GM18868 (cell line): Measurements from ENCODE around the gene C1GALT1.

Experiments
- ATAC-seq: cut with Tn5 transposase; IDR thresholded peaks from one replicate; pipeline ENCODE4 v1.9.1; 2021; ENCODE audit warnings: mild to moderate bottlenecking, moderate library complexity; ENCODE audit not compliant: unreplicated experiment

The C1GALT1 gene

DNA sequence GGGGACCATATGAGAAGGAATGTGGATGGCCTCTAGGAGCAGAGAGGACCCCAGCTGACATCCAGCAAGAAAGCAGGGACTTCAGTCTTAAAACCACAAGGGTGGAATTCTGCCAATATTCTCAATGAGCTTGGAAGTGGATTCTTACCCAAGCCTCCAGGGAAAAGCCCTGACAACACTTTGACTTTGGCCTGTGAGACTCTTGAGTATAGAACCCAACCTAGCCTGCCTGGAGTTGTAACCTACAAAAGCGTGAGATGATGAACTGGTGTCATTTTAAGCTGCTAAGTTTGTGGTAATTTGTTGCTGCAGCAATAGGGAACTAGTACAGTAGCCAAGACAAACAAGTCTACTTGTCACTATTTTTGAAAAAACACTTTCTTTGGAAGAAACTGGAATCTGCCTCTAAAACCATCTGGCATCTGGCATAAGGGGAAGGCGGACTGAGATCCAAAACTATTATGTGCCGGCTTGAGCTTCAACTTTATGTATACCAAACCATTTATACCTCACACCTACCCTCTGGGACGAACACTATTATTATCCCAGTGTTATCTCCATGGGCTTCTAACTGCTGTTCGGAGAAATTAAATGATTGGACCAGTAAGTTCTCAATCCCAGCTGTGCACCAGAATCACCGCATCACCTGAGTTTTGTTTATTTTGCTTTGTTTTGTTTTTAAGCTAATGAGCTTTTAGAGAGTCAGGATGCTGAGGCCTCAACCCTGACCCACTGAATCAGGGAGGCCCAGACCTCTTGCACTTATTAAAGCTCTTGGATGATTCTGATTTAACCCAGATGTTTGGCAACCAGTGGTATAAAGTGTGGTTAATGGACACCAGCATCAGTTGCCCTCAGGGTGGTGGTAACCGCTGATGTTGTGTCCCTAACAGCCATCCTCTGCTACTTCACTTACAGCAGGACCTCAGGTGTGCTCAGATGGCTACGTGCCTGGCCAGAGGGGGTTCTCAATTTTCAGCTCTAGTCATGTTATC, 83.0 kb downstream of the C1GALT1 start:
- no peak for ATAC-seq

DNA sequence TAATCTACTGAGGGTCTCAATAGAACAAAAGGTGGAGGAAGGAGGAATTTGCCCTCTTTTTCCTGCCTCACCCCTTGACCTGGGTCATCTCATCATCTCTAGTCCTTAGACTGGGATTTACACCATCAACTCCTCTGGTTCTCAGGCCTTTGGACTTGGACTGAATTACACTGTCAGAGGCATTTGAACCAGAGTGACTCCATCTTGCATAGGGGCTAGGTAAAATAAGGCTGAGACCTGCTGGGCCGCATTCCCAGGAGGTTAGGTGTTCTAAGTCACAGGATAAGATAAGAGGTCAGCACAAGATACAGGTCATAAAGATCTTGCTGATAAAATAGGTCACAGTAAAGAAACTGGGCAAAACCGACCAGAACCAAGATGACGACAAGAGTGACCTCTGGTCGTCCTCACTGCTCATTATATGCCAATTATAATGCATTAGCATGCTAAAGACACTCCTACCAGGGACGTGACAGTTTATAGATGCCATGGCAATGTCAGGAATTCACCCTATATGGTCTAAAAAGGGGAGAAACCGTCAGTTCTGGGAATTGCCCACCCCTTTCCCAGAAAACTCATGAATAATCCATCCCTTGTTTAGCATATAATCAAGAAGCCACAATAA, 84.0 kb downstream of the C1GALT1 start:
- no peak for ATAC-seq

DNA sequence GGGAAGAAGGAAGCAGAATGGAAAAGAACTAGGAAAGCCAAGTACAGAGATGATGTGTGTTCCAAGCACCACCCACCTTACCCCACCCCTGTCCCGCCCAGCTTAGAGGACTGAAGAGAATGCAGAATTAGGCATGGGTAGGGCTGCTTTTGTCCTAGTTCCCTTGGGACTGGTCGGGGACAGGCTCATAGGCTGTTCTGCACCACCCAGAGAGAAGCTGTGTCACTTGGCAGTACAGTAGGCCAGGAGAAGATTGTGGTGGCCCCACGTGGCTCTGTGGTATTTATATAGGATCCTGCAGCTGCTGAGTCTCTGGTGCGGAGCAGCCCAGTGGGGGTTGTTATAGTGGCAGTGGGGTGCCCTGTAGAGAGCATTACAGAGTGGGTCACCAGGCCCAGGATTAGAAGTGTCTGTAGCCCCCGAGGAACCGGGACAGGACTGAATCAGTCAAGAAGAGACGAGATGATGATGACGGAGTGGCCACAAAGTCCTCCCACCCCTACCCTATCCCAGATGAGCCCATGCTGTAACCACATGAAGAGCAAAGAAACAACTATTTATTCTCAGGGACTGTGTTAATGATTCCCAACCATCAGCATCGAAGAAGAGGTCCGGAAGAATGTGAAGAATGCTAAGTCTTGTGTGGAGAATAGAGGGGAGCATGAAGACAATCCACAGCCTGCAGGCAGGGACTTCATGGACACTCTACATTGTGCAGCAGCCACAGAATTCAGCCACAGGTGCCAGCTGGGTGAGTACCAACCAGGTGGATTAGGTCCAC, 88.9 kb downstream of the C1GALT1 start:
- ATAC-seq: no peak

DNA sequence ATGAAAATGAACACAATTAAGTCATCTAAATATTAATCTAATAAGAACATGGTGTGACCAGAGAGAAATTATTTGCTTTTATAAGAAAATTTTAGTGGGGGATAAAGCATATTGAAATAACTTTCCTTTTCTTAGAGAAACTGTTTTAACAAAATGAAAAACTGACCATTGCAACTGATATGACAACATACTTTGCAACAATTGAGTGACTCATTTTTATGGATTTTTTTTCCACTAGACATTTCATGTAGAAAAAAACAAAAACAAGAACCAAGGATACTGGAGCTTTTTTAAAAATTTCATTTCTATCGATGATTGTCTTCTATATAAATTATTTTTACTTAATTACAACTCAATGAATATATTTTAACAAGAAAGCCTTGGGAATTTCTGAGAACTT, 90.0 kb downstream of the C1GALT1 start:
- ATAC-seq: no peak

DNA sequence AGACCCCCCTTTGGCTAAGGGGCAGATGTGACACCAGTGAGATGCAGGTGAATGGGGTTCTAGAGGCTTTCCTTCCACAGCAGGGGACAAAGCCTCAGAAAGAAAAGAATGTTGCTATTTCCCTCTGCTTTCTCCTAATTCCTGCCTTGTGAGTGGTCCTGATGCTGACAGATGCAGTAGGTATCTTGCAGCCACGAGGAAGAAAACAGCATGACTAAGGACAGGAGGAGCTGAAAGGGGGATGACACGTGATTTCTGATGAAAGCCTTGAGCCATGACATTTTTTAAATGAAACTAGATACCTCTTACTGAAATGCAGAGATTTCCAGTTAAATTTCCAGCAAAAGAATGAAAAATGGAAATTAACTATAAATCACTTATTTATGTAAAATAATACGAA, 92.4 kb downstream of the C1GALT1 start:
- no peak for ATAC-seq

DNA sequence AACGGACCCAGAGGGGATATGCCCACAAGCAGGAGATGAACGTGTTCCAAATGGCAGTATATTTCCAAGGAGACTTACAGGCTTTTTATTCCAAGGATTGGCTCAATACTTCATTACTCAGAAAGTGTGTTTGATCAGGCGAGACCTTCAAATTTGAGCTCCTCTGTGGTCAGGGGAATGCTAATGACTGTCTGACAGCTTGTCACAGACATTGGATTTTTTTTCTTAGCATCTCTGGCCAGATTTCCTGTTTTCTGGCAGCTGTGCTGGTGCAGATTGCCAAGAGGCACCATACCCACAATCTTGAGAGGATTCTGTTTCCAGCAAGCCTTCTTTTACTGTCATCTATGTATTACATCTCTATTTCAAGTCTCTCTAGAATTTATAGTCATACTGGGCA, 93.8 kb downstream of the C1GALT1 start:
- no peak for ATAC-seq

DNA sequence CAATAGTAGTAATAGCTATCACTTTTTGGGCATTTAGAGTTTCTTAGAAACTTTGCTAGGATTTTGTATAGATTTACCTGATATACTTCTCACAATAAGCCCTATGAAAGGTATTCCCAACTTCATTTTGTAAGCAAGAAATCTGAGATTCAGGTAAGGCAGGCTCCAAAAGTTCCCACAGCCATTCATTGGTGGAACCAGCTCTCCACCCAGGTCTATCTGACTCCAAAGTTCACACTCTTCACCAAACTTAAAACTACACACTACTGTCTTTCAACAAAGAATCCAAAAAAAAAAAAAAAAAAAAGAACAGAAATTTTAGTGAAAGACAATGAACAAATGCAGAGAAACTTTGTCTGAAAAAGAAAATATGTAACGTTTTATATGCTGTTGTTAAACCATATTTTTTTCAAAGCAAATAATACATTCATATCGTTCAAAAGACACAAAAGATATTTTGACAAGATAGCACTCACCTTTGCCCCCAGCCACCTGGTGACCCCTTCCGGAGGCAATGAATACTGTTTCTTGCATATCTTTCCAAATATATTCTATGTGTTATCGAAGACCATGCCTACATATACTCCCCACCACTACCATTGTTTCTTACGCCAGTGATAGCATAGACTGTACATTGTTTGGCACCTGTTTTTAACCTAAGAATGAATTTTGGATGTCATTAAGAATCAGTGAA, 108.2 kb downstream of the C1GALT1 start:
- no peak for ATAC-seq

DNA sequence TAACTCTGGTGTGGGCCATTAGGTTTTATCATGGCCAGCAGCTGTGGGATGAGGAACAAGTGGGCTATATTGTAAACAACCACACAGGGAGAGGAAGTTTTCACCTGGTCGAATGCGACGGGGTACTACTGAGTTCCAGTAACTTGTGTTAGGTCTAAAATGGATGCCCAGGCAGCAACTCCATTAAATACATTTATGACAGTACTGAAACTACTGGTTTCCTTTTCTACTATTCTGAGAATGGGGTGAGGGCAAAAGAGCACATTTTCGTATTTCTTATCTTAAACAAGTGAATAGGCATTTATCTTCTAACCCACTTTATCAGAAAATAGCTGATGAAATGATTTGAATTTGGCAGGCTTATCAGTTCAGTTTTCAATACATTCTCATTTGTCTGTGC, 109.7 kb downstream of the C1GALT1 start:
- ATAC-seq: no peak

DNA sequence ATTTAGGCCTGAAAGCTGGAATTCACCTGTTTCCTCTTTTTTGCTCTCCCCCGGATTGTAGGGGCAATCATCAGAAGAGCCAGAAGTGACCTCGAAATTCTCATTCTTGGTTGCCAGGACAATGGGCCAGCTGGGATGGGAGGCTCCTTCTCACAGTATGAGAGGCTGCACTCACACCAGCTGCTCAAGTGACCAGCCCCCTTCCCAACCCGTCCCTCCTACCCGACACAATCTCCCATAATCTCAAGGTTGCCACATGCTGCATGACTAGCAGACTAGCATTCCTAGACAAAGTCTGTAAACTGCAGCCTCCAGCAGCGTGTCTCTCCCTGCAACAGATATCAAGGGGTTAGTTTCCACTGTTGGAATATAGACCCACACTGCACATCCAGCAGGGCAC, 110.3 kb downstream of the C1GALT1 start:
- no peak for ATAC-seq

DNA sequence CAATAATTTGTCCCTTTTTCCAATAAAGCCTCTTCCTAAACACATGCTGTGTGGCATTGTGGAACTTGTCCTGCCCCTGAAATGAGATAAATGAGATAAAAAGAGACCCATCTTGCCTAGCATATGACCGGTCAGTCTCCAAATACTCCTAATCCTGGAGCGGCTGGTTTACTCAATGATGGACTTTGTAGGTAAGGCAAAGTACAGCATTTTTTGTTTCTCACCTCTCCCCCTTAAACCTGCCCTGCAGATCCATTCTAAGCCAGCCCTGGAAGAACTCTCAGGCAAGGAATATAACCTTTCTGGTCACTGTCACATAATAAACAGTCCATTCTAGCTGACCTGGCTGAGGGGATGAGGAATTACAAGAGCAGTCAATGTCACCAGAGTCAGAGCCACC, 110.7 kb downstream of the C1GALT1 start:
- no peak for ATAC-seq

DNA sequence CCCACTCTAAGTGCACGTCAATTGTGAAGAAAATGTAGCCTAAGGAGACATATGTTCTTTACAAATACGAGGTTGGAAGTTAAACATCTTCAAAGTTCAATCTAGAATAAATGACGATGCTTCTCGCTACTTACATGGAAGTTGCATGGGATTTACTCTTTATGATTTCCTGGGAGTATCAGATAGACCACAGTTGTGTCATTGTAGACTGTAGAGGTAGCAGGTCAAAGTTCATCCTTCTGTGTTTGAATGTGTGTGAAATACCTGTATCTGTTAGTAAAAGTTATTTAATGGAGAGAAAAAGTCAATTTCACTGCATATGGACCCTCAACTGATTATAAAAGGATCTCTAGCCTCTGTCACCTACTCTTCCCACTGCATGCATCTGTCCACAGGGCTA, 112.6 kb downstream of the C1GALT1 start:
- ATAC-seq: no peak
